Effector memory CD8-positive, alpha-beta T cell (primary cell): ENCODE measurements around the gene DNAJB14.

ENCODE experiments used
- ATAC-seq: fragments of 150-1000 bp; cut with Tn5 transposase; replicated peaks from 2 replicates; pipeline ENCODE4 v1.10.0; 2021; ENCODE audit warnings: mild to moderate bottlenecking, moderate library complexity
- DNase-seq, 3 experiments: peaks; one replicate each; pipeline ENCODE4 v3.0.0; 2021
- H3K27ac Mint-ChIP-seq, 2 donors: one replicate each; pipeline ENCODE4 v1.8.0; 2022; ENCODE audit warnings: mild to moderate bottlenecking in 2 of 2, mixed read lengths in 2 of 2, moderate library complexity in 2 of 2
- H3K27me3 Mint-ChIP-seq, 2 donors: one replicate each; pipeline ENCODE4 v1.8.0; 2022; ENCODE audit warnings: mixed read lengths in 2 of 2
- H3K36me3 Mint-ChIP-seq: one replicate; pipeline ENCODE4 v1.8.0; 2022; ENCODE audit warnings: mild to moderate bottlenecking, moderate library complexity, mixed read lengths; ENCODE audit not compliant: insufficient read depth
- H3K4me1 Mint-ChIP-seq, 2 donors: one replicate each; pipeline ENCODE4 v1.8.0; 2022; ENCODE audit warnings: low read depth in 2 of 2, mixed read lengths in 2 of 2
- H3K4me3 Mint-ChIP-seq, 2 donors: one replicate each; pipeline ENCODE4 v1.8.0; 2022; ENCODE audit warnings: mild to moderate bottlenecking in 2 of 2, mixed read lengths in 2 of 2, moderate library complexity in 2 of 2
- H3K9me3 Mint-ChIP-seq, 2 donors: one replicate each; pipeline ENCODE4 v1.8.0; 2022; ENCODE audit warnings: mixed read lengths in 2 of 2

Gene DNAJB14

DNA sequence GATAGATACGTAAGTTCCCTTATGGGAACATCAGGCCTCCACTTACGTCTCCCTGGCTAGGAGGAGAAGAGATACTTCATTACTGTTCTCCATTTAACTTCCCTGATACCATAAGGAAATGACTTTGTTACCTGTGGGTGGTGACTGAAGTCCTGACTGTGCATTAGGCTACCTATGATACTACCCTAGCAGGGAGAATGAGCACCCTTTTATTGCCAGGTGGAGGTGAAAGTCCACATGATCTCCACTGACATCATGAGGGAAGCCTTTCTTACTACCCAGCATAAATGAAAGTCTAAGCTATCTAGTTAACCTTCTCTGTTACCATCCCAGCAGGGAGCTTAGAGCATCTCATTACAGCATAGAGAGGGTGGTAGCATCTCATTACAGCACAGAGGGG, 27.8 kb downstream of the DNAJB14 start:
- Mint-ChIP-seq H3K36me3 (peaks cover 25% of the 10 kb centered on the region), H3K27me3 (no peaks in the 10 kb centered on the region), H3K4me1 (peaks cover 4 to 14% of the 10 kb centered on the region in 2 donors), H3K27ac (peak overlapping the region in 1 of 2 donors; percentile 26), H3K4me3 (no peak overlapping the region), H3K9me3 (peaks cover 0 to 8% of the 10 kb centered on the region in 2 donors)
- no peak for DNase-seq
- ATAC-seq, result no peak

DNA sequence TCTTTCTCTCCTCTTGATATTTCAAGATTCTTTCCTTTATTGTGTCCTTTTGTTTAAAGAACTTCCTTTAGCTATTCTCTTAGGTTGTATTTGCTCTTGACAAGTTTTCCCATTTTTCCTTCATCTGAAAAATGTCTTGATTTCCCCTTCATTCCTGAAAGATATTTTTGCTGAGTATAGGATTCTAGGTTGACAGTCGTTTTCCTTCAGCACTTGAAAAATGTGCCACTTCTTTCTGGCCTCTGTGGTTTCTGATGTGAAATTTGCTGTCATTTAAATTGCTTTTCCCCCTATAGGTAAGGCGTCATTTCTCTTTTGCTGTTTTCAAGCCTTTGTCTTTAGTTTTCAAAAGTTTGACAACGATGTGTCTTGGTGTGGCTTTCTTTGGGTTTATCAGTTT, 28.8 kb downstream of the DNAJB14 start:
- no peak overlapping the region for H3K27ac Mint-ChIP-seq
- H3K9me3 Mint-ChIP-seq, result peaks cover 0 to 8% of the 10 kb centered on the region in 2 donors
- peaks cover 26% of the 10 kb centered on the region for H3K36me3 Mint-ChIP-seq

DNA sequence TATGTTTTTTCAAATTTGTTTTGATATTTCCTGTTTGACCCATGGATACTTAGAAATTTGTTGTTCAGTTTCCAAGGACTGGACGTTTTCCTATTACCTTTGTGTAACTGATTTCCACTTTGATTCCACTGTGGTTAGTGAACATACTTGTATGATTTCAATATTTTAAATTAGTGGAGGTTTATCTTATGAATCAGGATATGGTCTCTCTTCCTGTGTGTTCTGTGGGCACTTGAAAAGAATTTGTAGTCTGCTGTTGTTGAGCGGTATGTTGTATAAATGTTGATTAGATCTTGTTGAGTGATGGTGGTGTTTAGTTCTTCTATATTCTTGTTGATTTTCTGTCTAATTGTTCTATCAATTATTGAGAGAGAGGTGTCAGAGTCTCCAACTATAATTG, 31.0 kb downstream of the DNAJB14 start:
- peak overlapping the region in 1 of 2 donors; percentile 33 for H3K27ac Mint-ChIP-seq

More for the DNA sequence above, 28.8 kb downstream of the DNAJB14 start:
- ATAC-seq (no peak), DNase-seq (no peak)
- no peaks in the 10 kb centered on the region for H3K27me3 Mint-ChIP-seq
- peaks cover 4 to 18% of the 10 kb centered on the region in 2 donors for H3K4me1 Mint-ChIP-seq
- H3K4me3 Mint-ChIP-seq, result no peak overlapping the region

DNA sequence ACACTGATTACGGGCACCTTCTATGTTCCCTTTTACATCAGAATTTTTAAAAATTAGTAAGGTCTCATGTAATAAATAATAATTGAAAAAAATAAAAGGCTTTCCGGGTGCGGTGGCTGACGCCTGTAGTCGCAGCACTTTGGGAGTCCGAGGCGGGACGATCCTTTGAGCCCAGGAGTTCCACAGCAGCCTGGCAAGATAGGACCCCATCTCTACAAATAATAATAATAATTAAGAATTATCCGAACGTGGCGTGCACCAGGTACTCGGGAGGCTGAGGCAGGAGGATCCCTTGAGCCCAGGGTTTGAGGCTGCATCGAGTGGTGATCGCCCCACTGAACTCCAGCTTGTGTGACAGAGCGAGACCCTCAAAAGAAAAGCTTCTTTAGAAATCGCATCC, 51.4 kb downstream of the DNAJB14 start:
- peak overlapping the region; percentile 97 to 98 for H3K27ac Mint-ChIP-seq

More for the DNA sequence above, 31.0 kb downstream of the DNAJB14 start:
- Mint-ChIP-seq H3K4me1 (peaks cover 4 to 26% of the 10 kb centered on the region in 2 donors), H3K36me3 (peaks cover 27% of the 10 kb centered on the region), H3K4me3 (no peak overlapping the region), H3K27me3 (no peaks in the 10 kb centered on the region), H3K9me3 (peaks cover 0 to 8% of the 10 kb centered on the region in 2 donors)
- DNase-seq (no peak), ATAC-seq (no peak)

DNA sequence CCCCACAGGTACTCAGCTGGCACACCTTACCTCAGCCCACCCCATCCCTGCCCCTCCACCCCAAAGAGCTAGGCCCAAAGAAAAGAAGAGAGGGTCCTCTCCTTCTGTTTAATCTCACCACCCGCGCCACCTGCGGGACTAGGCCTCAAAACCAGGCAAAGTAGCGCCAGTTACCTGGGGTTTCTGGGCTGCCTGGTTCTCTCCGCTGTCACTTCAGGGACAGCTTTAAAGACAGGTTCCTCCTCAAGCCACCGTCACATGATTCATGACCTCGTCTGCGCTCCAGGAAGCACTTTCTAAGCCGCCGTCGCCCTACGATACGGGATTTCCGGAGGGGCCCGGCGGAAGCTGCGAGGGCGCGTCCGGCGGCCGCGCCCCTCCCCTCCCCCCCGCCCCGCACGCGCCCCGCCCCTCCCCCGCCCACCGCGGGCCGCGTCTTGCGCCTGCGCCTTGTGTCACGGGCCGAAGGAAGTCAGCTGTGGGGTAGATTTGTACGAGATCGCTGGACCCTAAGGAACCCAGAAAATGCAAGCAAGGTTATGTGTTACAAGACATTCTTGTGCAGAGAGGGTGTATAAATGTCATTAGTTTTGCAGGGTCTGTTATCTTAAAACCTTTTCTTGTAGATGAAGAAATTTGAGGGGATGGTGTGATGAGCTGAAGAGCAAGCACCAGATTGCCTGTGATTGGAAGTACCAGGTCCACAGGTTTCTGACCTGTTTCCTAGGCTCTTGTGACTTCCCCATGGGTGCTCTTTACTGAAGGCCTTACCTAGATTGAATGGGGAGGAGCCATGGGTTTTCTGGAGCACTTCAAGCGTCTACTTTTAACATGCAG, 52.0 kb downstream of the DNAJB14 start, which contains the start of gene LAMTOR3:
Gene LAMTOR3, minus strand, starts transcription at position 267 of the 837 bp plus-strand sequence. CDS start 464 bp downstream, outside the sequence.
- Mint-ChIP-seq H3K9me3 (no peaks in the 10 kb centered on the region), H3K4me1 (peaks cover 16 to 31% of the 10 kb centered on the region in 2 donors), H3K27ac (peak within 1 kb of the TSS; percentile 97 to 98), H3K27me3 (no peaks in the 10 kb centered on the region), H3K4me3 (peak within 1 kb of the TSS; percentile 94 to 96), H3K36me3 (peaks cover 10% of the 10 kb centered on the region)
- peak; percentile 99 for ATAC-seq
- DNase-seq, result peak; percentile 83 to 86 (median 85)

More for the DNA sequence above, 51.4 kb downstream of the DNAJB14 start:
- ATAC-seq, result no peak
- peaks cover 8% of the 10 kb centered on the region for H3K36me3 Mint-ChIP-seq
- no peak for DNase-seq
- H3K4me3 Mint-ChIP-seq, result peak overlapping the region; percentile 94 to 96
- no peaks in the 10 kb centered on the region for H3K9me3 Mint-ChIP-seq
- peaks cover 16 to 29% of the 10 kb centered on the region in 2 donors for H3K4me1 Mint-ChIP-seq
- no peaks in the 10 kb centered on the region for H3K27me3 Mint-ChIP-seq

DNA sequence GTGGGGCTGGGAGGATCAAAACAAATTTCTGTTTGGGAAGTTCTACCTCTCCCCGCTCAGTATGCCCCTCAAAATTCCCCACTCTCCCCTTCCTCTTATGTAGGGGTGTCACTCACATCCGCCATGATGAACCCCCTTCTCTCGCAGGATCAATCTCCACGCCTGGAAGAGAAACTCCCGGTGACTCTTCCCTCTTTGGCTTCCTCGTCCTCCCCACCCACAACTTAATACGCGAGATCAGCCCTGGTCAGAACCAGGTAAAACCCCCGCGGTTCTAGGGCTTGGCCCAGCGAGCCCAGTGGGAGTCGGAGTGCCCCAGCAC, 52.6 kb downstream of the DNAJB14 start:
- Mint-ChIP-seq H3K27ac (peak overlapping the region; percentile 97 to 98), H3K9me3 (no peaks in the 10 kb centered on the region), H3K36me3 (peaks cover 10% of the 10 kb centered on the region), H3K4me3 (peak overlapping the region; percentile 94 to 96), H3K4me1 (peaks cover 16 to 34% of the 10 kb centered on the region in 2 donors), H3K27me3 (no peaks in the 10 kb centered on the region)
- ATAC-seq, result no peak
- DNase-seq, result no peak

DNA sequence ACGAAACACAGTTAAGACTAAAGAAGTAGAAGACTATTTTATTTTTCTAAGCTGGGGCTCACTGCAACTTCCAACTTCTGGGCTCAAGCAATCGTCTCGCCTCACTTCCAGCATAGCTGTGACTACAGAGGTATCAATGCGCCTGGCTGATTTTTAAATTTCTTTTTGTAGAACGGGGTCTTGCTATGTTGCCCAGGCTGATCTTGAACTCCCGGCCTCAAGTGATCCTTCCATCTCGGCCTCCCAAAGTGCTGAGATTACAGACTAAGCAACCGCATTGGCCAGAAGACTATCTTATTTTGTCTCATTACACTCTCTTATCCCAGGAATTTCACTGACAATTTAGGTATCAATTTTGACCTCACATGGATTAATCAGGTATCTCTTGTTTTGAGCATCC, 53.4 kb downstream of the DNAJB14 start:
- ATAC-seq (no peak), DNase-seq (no peak)
- Mint-ChIP-seq H3K27ac (peak overlapping the region; percentile 97 to 98), H3K9me3 (no peaks in the 10 kb centered on the region), H3K36me3 (peaks cover 10% of the 10 kb centered on the region), H3K4me3 (peak overlapping the region; percentile 94 to 96), H3K27me3 (no peaks in the 10 kb centered on the region), H3K4me1 (peaks cover 18 to 34% of the 10 kb centered on the region in 2 donors)

DNA sequence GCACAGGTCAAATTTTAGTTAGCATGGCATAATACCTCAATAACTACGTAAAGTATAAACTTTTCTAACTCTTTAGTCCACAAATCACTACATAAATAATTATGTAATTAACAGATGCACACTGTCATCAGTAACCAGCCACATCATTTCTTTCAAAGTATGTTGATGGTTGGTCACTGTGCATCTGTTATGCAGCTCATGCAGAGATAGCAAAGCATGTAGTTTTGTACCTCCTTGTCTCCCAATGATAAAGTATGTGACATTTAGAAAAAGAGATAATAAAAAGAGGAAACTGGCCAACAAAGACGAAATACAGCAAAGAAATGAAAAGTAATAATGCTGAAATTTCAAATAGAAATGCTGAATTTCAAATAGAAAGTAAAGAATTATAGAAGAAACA, 55.1 kb downstream of the DNAJB14 start:
- Mint-ChIP-seq H3K36me3 (peaks cover 11% of the 10 kb centered on the region), H3K27ac (no peak overlapping the region), H3K9me3 (no peaks in the 10 kb centered on the region)

DNA sequence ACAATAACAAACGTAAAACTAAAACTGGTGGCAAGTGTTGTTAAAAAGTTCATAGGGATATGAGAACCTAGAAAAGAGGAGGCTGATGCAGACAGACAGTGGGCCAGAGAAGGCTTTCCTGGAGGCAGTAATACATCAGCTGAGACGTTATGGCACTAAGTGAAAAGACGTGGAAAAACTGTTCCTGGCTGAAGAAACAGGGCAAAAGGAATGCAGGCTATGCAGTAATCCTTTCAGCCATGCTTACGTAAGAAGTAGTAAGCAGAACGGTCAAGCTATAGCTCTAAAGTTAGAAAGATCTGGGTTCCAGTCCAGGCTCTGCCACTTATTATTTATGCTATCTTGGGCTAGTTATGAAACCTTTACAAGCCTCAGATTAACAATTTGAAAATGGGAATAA, 58.6 kb downstream of the DNAJB14 start:
- Mint-ChIP-seq H3K36me3 (peaks cover 46% of the 10 kb centered on the region), H3K4me3 (no peak overlapping the region), H3K27ac (no peak overlapping the region), H3K4me1 (peaks cover 4 to 17% of the 10 kb centered on the region in 2 donors), H3K27me3 (no peaks in the 10 kb centered on the region), H3K9me3 (no peaks in the 10 kb centered on the region)
- ATAC-seq (no peak), DNase-seq (no peak)

More for the DNA sequence above, 55.1 kb downstream of the DNAJB14 start:
- ATAC-seq (no peak), DNase-seq (no peak)
- H3K4me3 Mint-ChIP-seq, result peak overlapping the region in 1 of 2 donors; percentile 6
- no peaks in the 10 kb centered on the region for H3K27me3 Mint-ChIP-seq
- H3K4me1 Mint-ChIP-seq, result peaks cover 18 to 34% of the 10 kb centered on the region in 2 donors

DNA sequence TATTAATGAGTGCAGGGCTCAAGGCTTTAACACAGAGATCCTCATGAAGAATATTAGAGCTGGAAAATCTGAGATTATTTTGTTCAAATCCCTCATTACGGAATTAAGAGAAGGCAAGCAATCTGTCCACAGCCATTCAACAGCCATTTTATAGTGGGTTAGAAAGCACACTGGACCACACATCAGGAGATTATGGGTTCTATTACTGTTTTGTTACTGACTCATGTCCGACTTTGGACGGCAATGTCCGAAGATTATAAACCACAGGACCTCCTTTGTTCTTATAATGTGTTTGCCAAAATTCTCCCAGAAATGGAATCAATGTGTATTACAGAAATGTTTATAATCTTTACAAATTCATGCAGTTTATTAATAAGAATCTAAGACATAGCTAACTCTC, 60.3 kb downstream of the DNAJB14 start:
- no peak overlapping the region for H3K27ac Mint-ChIP-seq
- H3K9me3 Mint-ChIP-seq, result no peaks in the 10 kb centered on the region
- H3K36me3 Mint-ChIP-seq, result peaks cover 51% of the 10 kb centered on the region
- peaks cover 2 to 12% of the 10 kb centered on the region in 2 donors for H3K4me1 Mint-ChIP-seq
- no peaks in the 10 kb centered on the region for H3K27me3 Mint-ChIP-seq
- H3K4me3 Mint-ChIP-seq, result no peak overlapping the region
- no peak for ATAC-seq
- no peak for DNase-seq

DNA sequence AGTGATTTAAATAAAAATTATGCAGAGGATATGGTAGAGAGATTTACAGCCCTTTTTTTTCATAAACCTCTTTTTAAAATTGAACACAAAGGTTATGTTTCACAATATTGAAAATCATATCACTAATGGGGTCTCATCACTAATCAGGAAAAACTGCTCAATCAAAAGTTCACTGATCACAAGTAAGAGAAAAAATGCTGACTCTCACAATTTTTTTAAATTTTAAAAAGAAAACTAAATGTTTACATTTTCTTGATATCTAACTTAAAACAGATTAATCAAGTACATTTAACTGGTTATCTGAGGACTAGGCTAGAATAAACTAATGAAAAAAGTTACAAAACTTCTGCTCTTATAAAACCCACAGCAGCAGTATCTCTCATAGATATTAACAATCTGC, 60.7 kb downstream of the DNAJB14 start:
- Mint-ChIP-seq H3K4me3 (no peak overlapping the region), H3K27me3 (no peaks in the 10 kb centered on the region), H3K27ac (no peak overlapping the region), H3K9me3 (no peaks in the 10 kb centered on the region), H3K36me3 (peaks cover 52% of the 10 kb centered on the region), H3K4me1 (peaks cover 2 to 7% of the 10 kb centered on the region in 2 donors)
- ATAC-seq (no peak), DNase-seq (no peak)

DNA sequence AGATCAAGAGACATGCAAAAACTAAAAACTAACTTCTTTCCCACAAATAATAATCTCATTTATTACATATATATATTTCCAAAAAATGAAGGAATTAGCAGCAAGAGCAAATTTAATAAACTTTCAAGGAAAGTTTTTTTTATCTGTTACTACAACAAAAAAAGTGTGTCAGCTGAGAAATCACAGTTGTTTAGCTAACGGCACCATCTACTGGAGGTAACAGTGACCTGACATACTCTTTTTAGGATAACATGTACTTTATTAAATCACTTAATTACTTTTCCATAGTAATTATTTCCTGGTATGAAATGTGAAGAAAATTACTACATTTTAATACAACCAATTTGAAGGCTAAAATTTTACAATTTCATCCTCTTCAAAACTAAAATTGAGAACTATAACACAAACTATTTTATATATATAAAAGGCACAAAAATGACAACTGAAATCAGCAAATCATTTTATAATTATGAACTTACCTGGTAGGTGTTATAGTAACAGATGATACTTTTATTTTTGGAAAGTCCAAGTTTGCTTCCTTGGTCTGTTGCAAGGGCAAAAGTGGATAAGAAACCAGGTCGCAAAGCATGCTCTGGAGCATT, 61.3 kb downstream of the DNAJB14 start:
- H3K4me1 Mint-ChIP-seq, result peaks cover 2 to 5% of the 10 kb centered on the region in 2 donors
- H3K9me3 Mint-ChIP-seq, result no peaks in the 10 kb centered on the region
- peaks cover 57% of the 10 kb centered on the region for H3K36me3 Mint-ChIP-seq
- DNase-seq, result peak; percentile 11 to 16 (median 16)
- H3K4me3 Mint-ChIP-seq, result no peak overlapping the region
- ATAC-seq, result no peak
- no peaks in the 10 kb centered on the region for H3K27me3 Mint-ChIP-seq
- no peak overlapping the region for H3K27ac Mint-ChIP-seq

DNA sequence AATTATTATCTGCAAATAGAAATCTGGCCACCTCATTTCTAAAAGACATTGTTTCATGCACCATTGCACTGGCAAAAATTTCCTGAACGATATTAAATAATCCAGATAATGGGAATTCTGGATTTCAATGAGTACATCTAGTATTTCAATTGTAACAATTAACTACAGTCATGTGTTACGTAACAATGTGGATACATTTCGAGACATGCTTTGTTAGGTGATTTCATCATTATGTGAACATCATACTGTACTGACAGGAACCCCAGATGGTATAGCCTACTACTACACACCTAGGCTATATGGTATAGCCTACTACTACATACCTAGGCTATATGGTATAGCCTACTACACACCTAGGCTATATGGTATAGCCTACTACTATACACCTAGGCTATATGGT, 67.0 kb downstream of the DNAJB14 start:
- no peak for ATAC-seq
- Mint-ChIP-seq H3K36me3 (peaks cover 50% of the 10 kb centered on the region), H3K4me1 (peaks cover 0 to 4% of the 10 kb centered on the region in 2 donors), H3K27me3 (no peaks in the 10 kb centered on the region), H3K9me3 (no peaks in the 10 kb centered on the region), H3K27ac (no peak overlapping the region), H3K4me3 (no peak overlapping the region)
- no peak for DNase-seq

DNA sequence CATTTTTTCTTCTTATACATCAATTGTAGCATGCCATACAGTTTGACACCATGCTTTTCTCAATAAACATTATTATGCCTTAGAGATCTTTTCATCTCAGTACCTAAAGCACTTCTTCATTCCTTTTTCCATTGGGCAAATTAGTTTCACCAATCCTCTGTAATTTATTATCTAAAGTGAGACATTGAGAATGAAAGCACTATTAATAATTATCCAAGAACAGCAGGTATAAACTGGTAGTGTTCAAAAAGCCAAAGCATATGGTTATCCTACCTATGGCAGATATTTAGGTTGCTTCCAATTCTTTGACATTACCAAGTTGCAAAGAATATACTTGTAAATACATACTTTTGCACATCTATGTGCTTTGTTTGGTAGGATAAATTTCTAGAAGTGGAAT, 67.8 kb downstream of the DNAJB14 start:
- no peak overlapping the region for H3K4me3 Mint-ChIP-seq
- H3K4me1 Mint-ChIP-seq, result peaks cover 0 to 4% of the 10 kb centered on the region in 2 donors
- no peaks in the 10 kb centered on the region for H3K9me3 Mint-ChIP-seq
- peaks cover 41% of the 10 kb centered on the region for H3K36me3 Mint-ChIP-seq
- no peak for DNase-seq
- no peaks in the 10 kb centered on the region for H3K27me3 Mint-ChIP-seq
- ATAC-seq, result no peak
- no peak overlapping the region for H3K27ac Mint-ChIP-seq
